DOHH2 (cell line): ENCODE data around the gene PPEF2.

ENCODE experiments used
- H3F3A ChIP-seq: fragments of 200-600 bp; sonication (generic), shearing (Covaris generic); 2 replicates; pipeline ENCODE4 v1.6.0; 2016; ENCODE audit warnings: antibody characterized with exemption, mild to moderate bottlenecking; ENCODE audit not compliant: control insufficient read depth, insufficient read depth
- H3K27ac ChIP-seq: fragments of 200-600 bp; sonication (generic); 2 replicates; pipeline ENCODE4 v1.5.1; 2014; ENCODE audit warnings: low read depth, mild to moderate bottlenecking, low read length, moderate library complexity
- H3K27me3 ChIP-seq: fragments of 200-600 bp; sonication (generic); 2 replicates; pipeline ENCODE4 v1.6.1; 2014; ENCODE audit warnings: mild to moderate bottlenecking, low read length, mixed read lengths; ENCODE audit not compliant: control insufficient read depth
- H3K36me3 ChIP-seq: fragments of 200-600 bp; sonication (generic); 2 replicates; pipeline ENCODE4 v1.6.1; 2014; ENCODE audit warnings: mild to moderate bottlenecking, low read length, moderate library complexity, mixed read lengths; ENCODE audit not compliant: control insufficient read depth
- H3K4me1 ChIP-seq: fragments of 200-600 bp; sonication (generic); 2 replicates; pipeline ENCODE4 v1.6.1; 2014; ENCODE audit warnings: mild to moderate bottlenecking, low read length, mixed read lengths; ENCODE audit not compliant: control insufficient read depth
- H3K4me2 ChIP-seq: fragments of 200-600 bp; sonication (generic); 2 replicates; pipeline ENCODE4 v1.6.0; 2014; ENCODE audit warnings: mild to moderate bottlenecking, low read length, moderate library complexity
- H3K4me3 ChIP-seq: fragments of 200-600 bp; sonication (generic); 2 replicates; pipeline ENCODE4 v1.5.1; 2014; ENCODE audit warnings: mild to moderate bottlenecking, low read length, mixed read lengths
- H3K79me2 ChIP-seq: fragments of 200-600 bp; sonication (generic); 2 replicates; pipeline ENCODE4 v1.6.1; 2014; ENCODE audit warnings: mild to moderate bottlenecking, low read length, mixed read lengths; ENCODE audit not compliant: control insufficient read depth
- H3K9me2 ChIP-seq: fragments of 200-600 bp; sonication (generic); replicated peaks from 2 replicates; pipeline ENCODE4 v1.6.1; 2014; ENCODE audit warnings: mild to moderate bottlenecking, low read length, mixed read lengths; ENCODE audit not compliant: control insufficient read depth
- H3K9me3 ChIP-seq: fragments of 200-600 bp; sonication (generic); 2 replicates; pipeline ENCODE4 v1.6.1; 2014; ENCODE audit warnings: antibody characterized with exemption, low read length, mixed read lengths; ENCODE audit not compliant: control insufficient read depth, insufficient read depth
- H4K20me1 ChIP-seq: fragments of 200-600 bp; sonication (generic); 2 replicates; pipeline ENCODE4 v1.6.0; 2014; ENCODE audit warnings: low read depth, mild to moderate bottlenecking, antibody characterized with exemption, low read length, moderate library complexity; ENCODE audit not compliant: control insufficient read depth, insufficient read depth
- CTCF ChIP-seq: fragments of 200-600 bp; sonication (generic); IDR thresholded peaks from one replicate; pipeline ENCODE4 v1.5.1; 2014; ENCODE audit warnings: antibody characterized with exemption, mild to moderate bottlenecking, low read depth, low read length; ENCODE audit not compliant: poor library complexity, severe bottlenecking
- EZH2phosphoT487 ChIP-seq: fragments of 200-600 bp; sonication (generic); IDR thresholded peaks from 2 replicates; pipeline ENCODE4 v1.6.1; 2017; ENCODE audit warnings: borderline replicate concordance, mild to moderate bottlenecking, antibody characterized with exemption, low read length, moderate library complexity, mixed read lengths

The PPEF2 gene

GRCh38 chr4:75820197-75820596 lies 82.1 kb downstream of the PPEF2 start:
- Histone ChIP-seq H3K27ac (no peak overlapping the region), H3K36me3 (peaks cover 3% of the 10 kb centered on the region), H3F3A (no peaks in the 10 kb centered on the region), H3K79me2 (no peaks in the 10 kb centered on the region), H3K9me2 (no peaks in the 10 kb centered on the region), H4K20me1 (no peaks in the 10 kb centered on the region), H3K9me3 (no peaks in the 10 kb centered on the region), H3K4me1 (no peaks in the 10 kb centered on the region), H3K4me2 (no peak overlapping the region), H3K4me3 (no peak overlapping the region), H3K27me3 (no peaks in the 10 kb centered on the region)
- TF ChIP-seq EZH2phosphoT487 (no peak), CTCF (no peak)

- Histone ChIP-seq H3K4me2 (no peak overlapping the region), H3F3A (no peaks in the 10 kb centered on the region), H3K9me2 (no peaks in the 10 kb centered on the region), H3K79me2 (no peaks in the 10 kb centered on the region), H3K36me3 (peaks cover 14% of the 10 kb centered on the region), H3K9me3 (no peaks in the 10 kb centered on the region), H3K27me3 (no peaks in the 10 kb centered on the region), H3K4me1 (no peaks in the 10 kb centered on the region), H3K27ac (no peak overlapping the region), H4K20me1 (no peaks in the 10 kb centered on the region), H3K4me3 (no peak overlapping the region)
- TF ChIP-seq EZH2phosphoT487 (no peak), CTCF (no peak)
Measured at GRCh38 chr4:75819121-75819520, 83.1 kb downstream of the PPEF2 start.

GRCh38 chr4:75817901-75818300 lies 84.4 kb downstream of the PPEF2 start:
- no peak for TF ChIP-seq CTCF
- no peak for TF ChIP-seq EZH2phosphoT487
- Histone ChIP-seq H4K20me1 (no peaks in the 10 kb centered on the region), H3K27me3 (no peaks in the 10 kb centered on the region), H3K4me2 (no peak overlapping the region), H3K27ac (no peak overlapping the region), H3F3A (no peaks in the 10 kb centered on the region), H3K4me1 (no peaks in the 10 kb centered on the region), H3K79me2 (no peaks in the 10 kb centered on the region), H3K9me3 (no peaks in the 10 kb centered on the region), H3K36me3 (peaks cover 21% of the 10 kb centered on the region), H3K4me3 (no peak overlapping the region), H3K9me2 (no peaks in the 10 kb centered on the region)
